ENCODE data around the gene PCNX2.

Gene PCNX2

GRCh38 chr1:233281711-233282581 is 13.6 kb downstream of the PCNX2 start:
- H3K4me3 ChIP-seq (ENCODE audit: low read length): no peak overlapping the region

DNA sequence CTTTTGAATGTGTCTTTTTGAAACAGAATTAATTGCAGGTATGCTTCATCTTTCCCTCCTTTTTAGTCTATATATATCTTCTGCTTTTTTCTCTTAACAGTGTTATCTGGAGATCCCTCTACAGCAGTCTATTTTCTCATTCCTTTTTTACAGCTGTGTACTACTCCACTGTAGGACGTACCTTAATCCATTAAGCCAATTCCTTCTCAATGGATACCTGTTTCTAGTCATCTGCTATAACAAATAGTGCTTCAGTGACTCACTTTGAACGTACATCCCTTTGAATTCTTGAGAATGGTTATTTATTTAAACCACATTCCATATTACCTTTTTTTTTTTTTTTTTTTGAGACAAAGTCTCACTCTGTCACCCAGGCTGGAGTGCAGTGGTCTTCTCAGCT is 15.6 kb downstream of the PCNX2 start:
- TF ChIP-seq CTCF (IDR thresholded peaks at IDR 0.05; ENCODE audit: insufficient read depth, low read depth, low read length, missing control alignments): no peak
- H3K4me3 ChIP-seq (ENCODE audit: low read length): no peak overlapping the region
- no peak for DNase-seq (ENCODE audit: low read depth)

More at GRCh38 chr1:233281711-233282581, 13.6 kb downstream of the PCNX2 start:
- DNase-seq (ENCODE audit: low read depth): no peak
- TF ChIP-seq CTCF (IDR thresholded peaks at IDR 0.05; ENCODE audit: insufficient read depth, low read depth, low read length, missing control alignments): no peak

- H3K4me3 ChIP-seq (ENCODE audit: low read length): no peak overlapping the region
- TF ChIP-seq CTCF (IDR thresholded peaks at IDR 0.05; ENCODE audit: insufficient read depth, low read depth, low read length, missing control alignments): no peak
- DNase-seq (ENCODE audit: low read depth): no peak
These were observed 16.9 kb downstream of the PCNX2 start for GRCh38 chr1:233278631-233279030.

- DNase-seq (ENCODE audit: low read depth): no peak
- no peak overlapping the region for H3K4me3 ChIP-seq (ENCODE audit: low read length)
- no peak for TF ChIP-seq CTCF (IDR thresholded peaks at IDR 0.05; ENCODE audit: insufficient read depth, low read depth, low read length, missing control alignments)
These were observed 17.6 kb downstream of the PCNX2 start for GRCh38 chr1:233277637-233278606.

GRCh38 chr1:233269656-233270055 is 25.9 kb downstream of the PCNX2 start:
- peak; percentile 24 for DNase-seq (ENCODE audit: low read depth)
- no peak overlapping the region for H3K4me3 ChIP-seq (ENCODE audit: low read length)
- TF ChIP-seq CTCF (IDR thresholded peaks at IDR 0.05; ENCODE audit: insufficient read depth, low read depth, low read length, missing control alignments): no peak

GRCh38 chr1:233268389-233269022 is 27.0 kb downstream of the PCNX2 start:
- no peak for TF ChIP-seq CTCF (IDR thresholded peaks at IDR 0.05; ENCODE audit: insufficient read depth, low read depth, low read length, missing control alignments)
- no peak overlapping the region for H3K4me3 ChIP-seq (ENCODE audit: low read length)
- DNase-seq (ENCODE audit: low read depth): no peak

Data from epithelial cell of esophagus (primary cell).